PFSK-1 (cell line): ENCODE data around the gene GINS1.

ENCODE experiments used
- FOXP2 ChIP-seq: optimal IDR thresholded peaks from 2 replicates; pipeline ENCODE3; 2011; ENCODE audit warnings: borderline replicate concordance, control low read depth, inconsistent platforms; ENCODE audit not compliant: insufficient read depth; ENCODE audit errors: extremely low read length, extremely low read depth
- POLR2AphosphoS5 ChIP-seq: IDR thresholded peaks from 2 replicates; pipeline ENCODE4 v1.6.1; 2012; ENCODE audit warnings: low read depth, mild to moderate bottlenecking, control low read depth, low read length, moderate library complexity
- REST ChIP-seq, 2 experiments: IDR thresholded peaks; 2 replicates each; pipeline versions ENCODE4 v1.6.1 to v1.8.0; 2011 to 2012; ENCODE audit warnings: low read depth in 2 of 2, low read length in 2 of 2, control low read depth in 1 of 2, inconsistent platforms in 1 of 2, mild to moderate bottlenecking in 1 of 2, moderate library complexity in 1 of 2; ENCODE audit not compliant: insufficient read depth in 1 of 2
- SIN3A ChIP-seq: IDR thresholded peaks from 2 replicates; pipeline ENCODE4 v1.6.1; 2012; ENCODE audit warnings: mild to moderate bottlenecking, low read length, moderate library complexity, borderline replicate concordance; ENCODE audit not compliant: insufficient read depth
- TAF1 ChIP-seq: IDR thresholded peaks from 2 replicates; pipeline ENCODE4 v1.6.1; 2012; ENCODE audit warnings: low read length, control low read depth, borderline replicate concordance; ENCODE audit not compliant: insufficient read depth

GINS1 gene

DNA sequence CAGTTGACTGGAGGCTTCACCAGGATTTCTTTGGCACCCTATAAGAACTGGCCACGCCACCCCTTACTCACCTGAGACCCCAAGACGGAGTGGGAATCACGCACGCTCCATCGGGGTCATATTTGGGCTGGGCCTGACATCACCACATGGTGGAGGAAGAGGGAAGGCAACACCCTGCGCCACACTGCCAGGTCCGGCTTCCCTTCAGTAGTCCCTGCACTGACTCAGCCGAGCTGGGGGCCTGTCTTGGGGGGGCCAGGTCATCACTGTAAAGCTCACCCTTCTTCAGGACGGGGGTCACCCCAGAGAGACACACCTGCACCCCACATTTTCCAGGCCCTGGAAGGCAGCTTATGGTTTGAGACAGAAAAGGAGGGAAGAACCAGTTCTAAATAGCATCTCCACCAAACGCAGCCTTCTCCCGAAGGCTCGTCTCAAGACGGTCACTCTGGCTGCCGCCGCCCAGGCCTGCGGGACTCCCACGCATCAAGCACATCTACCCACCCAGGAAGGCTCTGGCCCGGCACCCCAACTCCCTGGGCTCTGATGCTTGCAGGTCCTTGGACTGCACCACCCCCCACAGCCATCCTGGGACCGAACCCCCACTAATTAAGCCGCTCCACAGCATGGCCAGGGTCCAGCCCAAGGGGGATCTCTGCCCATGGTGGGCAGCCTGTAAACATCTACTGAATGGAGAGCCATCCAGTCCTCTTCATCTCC lies 51.8 kb downstream of the GINS1 start:
- no peak for TF ChIP-seq SIN3A
- TF ChIP-seq POLR2AphosphoS5, result no peak
- no peak for TF ChIP-seq REST (IDR thresholded peaks at IDR 0.05; ENCODE audit: insufficient read depth in 1 of 2, low read depth in 2 of 2, low read length in 2 of 2)
- no peak for TF ChIP-seq FOXP2
- TF ChIP-seq TAF1, result no peak

- no peak for TF ChIP-seq SIN3A
- TF ChIP-seq REST (IDR thresholded peaks at IDR 0.05; ENCODE audit: insufficient read depth in 1 of 2, low read depth in 2 of 2, low read length in 2 of 2), result no peak
- TF ChIP-seq TAF1, result no peak
- no peak for TF ChIP-seq FOXP2
- TF ChIP-seq POLR2AphosphoS5, result no peak
Observed at GRCh38 chr20:25459916-25460535, 52.6 kb downstream of the GINS1 start.

DNA sequence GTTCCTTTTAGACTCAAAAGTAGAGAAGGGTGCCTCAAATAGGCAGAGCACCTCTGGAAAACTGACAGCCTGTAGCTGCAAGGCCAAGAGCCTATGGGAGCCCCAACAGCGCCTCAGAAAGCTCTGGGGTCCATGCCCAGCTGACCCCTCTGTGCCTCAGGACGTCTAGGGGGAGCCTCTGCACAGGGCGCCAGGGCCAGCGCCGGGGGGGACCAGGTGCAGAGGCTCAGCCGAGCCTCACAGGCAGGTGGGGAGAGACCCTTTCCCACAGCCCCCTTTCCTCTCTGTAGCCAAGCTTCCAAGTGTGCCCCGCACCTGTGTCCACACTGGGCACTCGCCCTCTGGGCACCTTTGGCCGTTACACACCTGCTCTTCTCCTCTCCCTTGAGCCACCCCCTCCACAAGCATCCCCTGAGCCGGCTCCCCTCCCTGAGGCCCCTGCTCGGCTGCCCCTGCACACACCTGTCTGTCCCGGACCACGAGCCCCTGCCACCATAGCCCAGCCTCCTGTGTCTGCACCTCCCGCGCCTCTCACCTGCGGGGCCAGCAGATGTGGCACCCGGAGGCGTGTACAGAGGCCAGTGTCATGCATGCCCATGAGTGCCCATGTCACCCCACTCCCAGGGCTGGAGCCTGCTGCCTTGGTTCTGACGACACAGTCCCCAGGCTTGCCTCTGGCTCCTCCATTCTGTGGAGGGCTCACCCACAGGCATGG lies 53.2 kb downstream of the GINS1 start:
- TF ChIP-seq FOXP2, result no peak
- TF ChIP-seq POLR2AphosphoS5, result no peak
- no peak for TF ChIP-seq TAF1
- TF ChIP-seq REST (IDR thresholded peaks at IDR 0.05; ENCODE audit: insufficient read depth in 1 of 2, low read depth in 2 of 2, low read length in 2 of 2), result no peak
- TF ChIP-seq SIN3A, result no peak

GRCh38 chr20:25461281-25461650 lies 53.8 kb downstream of the GINS1 start:
- TF ChIP-seq FOXP2, result no peak
- TF ChIP-seq POLR2AphosphoS5, result no peak
- no peak for TF ChIP-seq SIN3A
- no peak for TF ChIP-seq REST (IDR thresholded peaks at IDR 0.05; ENCODE audit: insufficient read depth in 1 of 2, low read depth in 2 of 2, low read length in 2 of 2)
- TF ChIP-seq TAF1, result no peak
